ENCODE data around the gene NXPH4. TPM values are rescaled to one million over a fixed set of nuclear protein-coding genes. Genes with fewer than 3 reads are reported as not detected.

The NXPH4 gene
- total RNA-seq, 4 donors from 2014 or later = not detected

DNA sequence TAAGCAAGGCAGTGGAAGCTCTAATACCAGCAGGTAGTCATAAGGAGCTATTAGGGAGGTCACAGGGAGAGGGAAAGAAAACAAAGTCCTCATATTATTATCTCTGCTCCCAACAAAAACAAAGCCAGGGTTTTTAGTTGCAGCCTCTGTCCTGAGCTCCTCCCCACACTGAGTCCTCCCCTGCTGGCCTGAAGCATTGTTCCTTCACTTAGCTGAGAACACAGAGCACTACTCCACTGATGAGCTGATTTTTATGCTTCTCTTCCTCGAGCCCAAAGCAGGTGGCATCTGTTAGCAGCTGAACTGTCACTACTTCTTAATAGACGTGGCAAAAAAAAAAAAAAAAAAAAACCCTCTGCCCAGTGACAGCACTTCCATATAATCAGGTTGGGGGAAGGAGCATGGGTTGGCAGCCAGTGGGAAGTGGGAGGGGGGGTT is 44.9 kb downstream of the NXPH4 start:
- H3K4me3 ChIP-seq = no peak overlapping the region
- DNase-seq (ENCODE audit: extremely low spot score) = no peak
- no peak overlapping the region for H3K27ac ChIP-seq (replicated peaks in 1 of 4)
- intact Hi-C loops (cut with DNase I) = no loop called here
- peaks cover 0 to 15% (median 8%) of the 10 kb centered on the region in 4 donors for H3K4me1 ChIP-seq
- peaks cover 38 to 73% (median 61%) of the 10 kb centered on the region in 4 donors for H3K36me3 ChIP-seq
- H3K27me3 ChIP-seq = no peaks in the 10 kb centered on the region
- 55% methylated on average over 2 of the region's 2 CpGs for WGBS
- H3K9me3 ChIP-seq = no peaks in the 10 kb centered on the region
- TF ChIP-seq POLR2AphosphoS5 (IDR thresholded peaks at IDR 0.05) = no peak
- TF ChIP-seq EP300 (IDR thresholded peaks at IDR 0.05) = no peak
- TF ChIP-seq, protein P1, sequence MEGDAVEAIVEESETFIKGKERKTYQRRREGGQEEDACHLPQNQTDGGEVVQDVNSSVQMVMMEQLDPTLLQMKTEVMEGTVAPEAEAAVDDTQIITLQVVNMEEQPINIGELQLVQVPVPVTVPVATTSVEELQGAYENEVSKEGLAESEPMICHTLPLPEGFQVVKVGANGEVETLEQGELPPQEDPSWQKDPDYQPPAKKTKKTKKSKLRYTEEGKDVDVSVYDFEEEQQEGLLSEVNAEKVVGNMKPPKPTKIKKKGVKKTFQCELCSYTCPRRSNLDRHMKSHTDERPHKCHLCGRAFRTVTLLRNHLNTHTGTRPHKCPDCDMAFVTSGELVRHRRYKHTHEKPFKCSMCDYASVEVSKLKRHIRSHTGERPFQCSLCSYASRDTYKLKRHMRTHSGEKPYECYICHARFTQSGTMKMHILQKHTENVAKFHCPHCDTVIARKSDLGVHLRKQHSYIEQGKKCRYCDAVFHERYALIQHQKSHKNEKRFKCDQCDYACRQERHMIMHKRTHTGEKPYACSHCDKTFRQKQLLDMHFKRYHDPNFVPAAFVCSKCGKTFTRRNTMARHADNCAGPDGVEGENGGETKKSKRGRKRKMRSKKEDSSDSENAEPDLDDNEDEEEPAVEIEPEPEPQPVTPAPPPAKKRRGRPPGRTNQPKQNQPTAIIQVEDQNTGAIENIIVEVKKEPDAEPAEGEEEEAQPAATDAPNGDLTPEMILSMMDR (IDR thresholded peaks at IDR 0.05) = no peak
- TF ChIP-seq POLR2A (IDR thresholded peaks at IDR 0.05; ENCODE audit: low read depth) = no peak

DNA sequence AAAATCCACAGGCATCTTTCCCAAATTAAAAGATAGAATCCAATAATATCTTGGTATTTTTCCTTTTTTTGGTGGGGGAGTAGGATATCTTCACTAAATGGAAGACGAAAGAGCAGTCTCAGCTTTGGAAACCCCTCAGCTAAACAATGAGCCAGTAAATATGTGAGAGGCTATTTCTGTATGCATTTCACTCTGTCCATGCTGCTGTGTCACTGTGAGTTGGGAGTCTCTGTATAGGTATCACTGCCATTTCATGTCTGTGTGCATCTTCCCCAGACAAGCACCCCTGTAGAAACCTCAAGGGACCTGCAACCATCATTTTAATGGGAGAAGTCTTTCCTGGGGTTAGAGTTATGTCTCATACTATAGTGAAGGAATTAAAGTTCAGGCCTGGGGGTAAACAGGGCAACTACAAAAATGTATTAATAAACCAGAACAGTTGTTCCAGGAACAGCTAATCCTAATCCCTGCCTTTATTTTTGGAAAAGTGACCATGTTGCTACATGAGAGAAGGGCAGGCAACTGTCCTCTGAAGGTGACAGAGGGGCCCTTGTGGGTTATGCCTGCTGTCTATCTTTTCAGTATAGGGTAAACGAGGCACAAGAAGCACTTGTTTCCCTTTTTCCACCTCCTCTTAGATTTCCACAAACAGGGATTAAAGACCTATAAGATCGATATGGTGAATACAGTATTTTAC is 45.7 kb downstream of the NXPH4 start:
- Histone ChIP-seq H3K27ac (replicated peaks in 1 of 4) (no peak overlapping the region), H3K4me1 (peaks cover 0 to 15% (median 8%) of the 10 kb centered on the region in 4 donors), H3K4me3 (no peak overlapping the region), H3K36me3 (peaks cover 42 to 73% (median 60%) of the 10 kb centered on the region in 4 donors), H3K9me3 (no peaks in the 10 kb centered on the region), H3K27me3 (no peaks in the 10 kb centered on the region)
- intact Hi-C loops (cut with DNase I) = no loop called here
- 92% methylated on average over 3 of the region's 3 CpGs for whole genome bisulfite sequencing
- no peak for DNase-seq (ENCODE audit: extremely low spot score)
- TF ChIP-seq POLR2A (IDR thresholded peaks at IDR 0.05; ENCODE audit: low read depth) (no peak), EP300 (IDR thresholded peaks at IDR 0.05) (no peak), POLR2AphosphoS5 (IDR thresholded peaks at IDR 0.05) (no peak)
- TF ChIP-seq, protein P1 (IDR thresholded peaks at IDR 0.05) = no peak

DNA sequence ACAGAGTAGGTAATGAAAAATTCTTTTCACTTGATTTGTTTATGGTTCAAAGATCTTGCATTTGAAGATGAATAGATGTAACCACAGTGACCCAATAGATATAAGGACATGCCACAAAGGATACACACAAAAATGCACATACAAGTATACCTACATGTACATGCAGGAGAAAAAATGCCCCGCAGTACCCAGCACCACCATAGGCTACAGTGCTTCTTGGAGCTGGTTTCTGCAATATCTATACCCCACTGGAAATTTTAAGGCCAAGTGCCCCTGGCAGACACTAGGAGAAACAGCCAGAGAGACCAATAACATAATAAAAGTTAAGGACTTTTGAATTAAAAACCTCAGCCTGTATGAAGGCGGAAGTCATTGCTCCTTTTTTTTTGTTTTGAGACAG is 46.5 kb downstream of the NXPH4 start:
- no peaks in the 10 kb centered on the region for H3K9me3 ChIP-seq
- 93% methylated on average over 2 of the region's 2 CpGs for WGBS
- H3K4me1 ChIP-seq = peaks cover 0 to 15% (median 8%) of the 10 kb centered on the region in 4 donors
- no peak overlapping the region for H3K27ac ChIP-seq (replicated peaks in 1 of 4)
- peaks cover 41 to 73% (median 60%) of the 10 kb centered on the region in 4 donors for H3K36me3 ChIP-seq
- DNase-seq (ENCODE audit: extremely low spot score) = no peak
- H3K27me3 ChIP-seq = no peaks in the 10 kb centered on the region
- TF ChIP-seq EP300 (IDR thresholded peaks at IDR 0.05) (no peak), POLR2AphosphoS5 (IDR thresholded peaks at IDR 0.05) (no peak), POLR2A (IDR thresholded peaks at IDR 0.05; ENCODE audit: low read depth) (no peak)
- TF ChIP-seq, protein P1 (IDR thresholded peaks at IDR 0.05) = no peak
- intact Hi-C loops (cut with DNase I) = no loop called here
- no peak overlapping the region for H3K4me3 ChIP-seq

DNA sequence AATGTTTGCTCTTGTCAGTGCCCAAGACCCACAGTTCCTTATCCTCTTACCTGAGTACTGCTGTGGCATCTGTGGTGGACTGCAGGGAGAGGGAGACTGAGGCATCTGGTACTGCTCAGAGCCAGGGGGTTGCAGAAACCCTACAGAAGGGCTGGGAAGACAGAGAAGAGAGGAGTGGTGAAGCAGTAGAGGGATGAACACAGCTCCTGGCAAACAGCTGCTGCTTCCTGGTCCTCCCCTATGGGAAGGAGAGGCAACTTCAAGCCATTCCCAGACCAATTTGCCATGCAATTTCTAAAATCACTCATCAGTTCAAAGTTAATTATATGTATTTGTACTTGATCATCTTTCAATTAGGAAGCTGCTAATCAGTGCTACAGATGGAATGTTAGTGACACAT is 50.1 kb downstream of the NXPH4 start:
- Histone ChIP-seq H3K27me3 (no peaks in the 10 kb centered on the region), H3K4me1 (peaks cover 0 to 9% (median 4%) of the 10 kb centered on the region in 4 donors), H3K4me3 (no peak overlapping the region), H3K36me3 (peaks cover 39 to 74% (median 54%) of the 10 kb centered on the region in 4 donors), H3K9me3 (no peaks in the 10 kb centered on the region), H3K27ac (replicated peaks in 1 of 4) (no peak overlapping the region)
- intact Hi-C loops (cut with DNase I) = no loop called here
- TF ChIP-seq, protein P1 (IDR thresholded peaks at IDR 0.05) = no peak
- TF ChIP-seq EP300 (IDR thresholded peaks at IDR 0.05) (no peak), POLR2AphosphoS5 (IDR thresholded peaks at IDR 0.05) (no peak), POLR2A (IDR thresholded peaks at IDR 0.05; ENCODE audit: low read depth) (no peak)
- no peak for DNase-seq (ENCODE audit: extremely low spot score)

Data from esophagus muscularis mucosa (tissue), 4 donors.